SH-SY5Y (cell line): ENCODE data around the gene ERCC2.

Experiments used
- GATA2 ChIP-seq: IDR thresholded peaks from 2 replicates; pipeline ENCODE4 v1.6.1; 2011; ENCODE audit warnings: mild to moderate bottlenecking, low read depth, low read length
- GATA3 ChIP-seq: IDR thresholded peaks from 2 replicates; pipeline ENCODE4 v1.6.1; 2011; ENCODE audit warnings: low read depth, mild to moderate bottlenecking, low read length, moderate library complexity

DNA sequence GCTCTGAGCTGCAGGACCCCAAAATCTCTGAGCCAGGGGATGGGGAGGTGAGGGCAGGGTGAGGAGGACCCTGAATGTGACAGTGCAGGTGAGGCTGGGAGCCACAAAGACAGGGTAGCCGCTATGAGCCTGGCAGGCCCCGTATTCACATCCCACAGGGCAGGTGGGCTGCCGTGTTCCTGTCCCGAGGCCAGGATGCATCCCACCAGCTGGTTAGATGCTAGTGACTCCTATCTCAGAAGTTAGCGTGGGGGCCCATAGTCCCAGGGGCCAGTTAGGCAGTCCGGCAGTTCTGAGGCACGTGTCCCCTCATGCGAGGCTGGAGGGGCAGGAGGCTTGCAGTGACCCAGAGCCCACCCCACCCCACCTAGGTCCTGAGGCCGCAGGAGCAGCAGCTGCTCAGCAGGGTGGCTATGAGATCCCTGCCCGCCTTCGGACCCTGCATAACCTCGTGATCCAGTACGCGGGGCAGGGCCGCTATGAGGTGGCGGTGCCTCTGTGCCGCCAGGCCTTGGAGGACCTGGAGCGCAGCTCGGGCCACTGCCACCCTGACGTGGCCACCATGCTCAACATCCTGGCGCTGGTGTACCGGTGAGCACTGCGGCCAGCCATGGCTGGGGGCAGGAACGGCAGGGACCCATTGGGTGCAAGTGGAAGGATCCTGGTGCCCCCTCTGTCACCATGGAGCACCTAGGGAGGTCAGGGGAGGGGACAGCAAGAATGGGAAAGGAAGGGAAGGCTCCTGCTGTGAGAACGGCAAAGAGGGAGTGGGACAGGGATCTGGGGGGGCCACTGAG, 22.6 kb downstream of the ERCC2 start:
- TF ChIP-seq GATA3: no peak
- TF ChIP-seq GATA2: no peak
